Measurements from ENCODE around the gene HACD2.

The HACD2 gene

GRCh38 chr3:123584284-123584987 lies 417 bp downstream of the HACD2 start:
- peak; percentile 31 for DNase-seq

DNA sequence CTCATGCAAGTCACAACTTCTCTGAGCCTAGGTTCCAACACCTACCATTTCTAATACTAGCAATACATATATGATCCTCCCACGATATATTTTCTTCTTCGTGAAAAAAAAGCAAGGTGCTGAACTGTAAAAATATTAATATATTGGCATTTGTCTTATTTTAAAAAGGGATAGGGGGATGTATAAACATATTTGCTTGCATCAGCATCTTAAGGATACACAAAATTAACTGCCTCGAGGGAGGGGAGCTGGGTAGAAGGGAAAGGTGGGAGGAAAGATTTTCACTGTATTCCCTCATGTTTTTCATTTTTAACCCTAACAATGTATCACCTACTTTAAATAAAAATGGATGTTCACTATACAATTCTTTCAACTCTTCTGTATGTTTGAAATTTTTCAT lies 1.3 kb downstream of the HACD2 start:
- in situ Hi-C loops (cut with HindIII; ENCODE audit: low pct_ligation_motif_present, low pct_unique_long_range_greater_than_20kb, low sequenced_read_pairs), result no loop called here
- no peak for DNase-seq

More at GRCh38 chr3:123584284-123584987, 417 bp downstream of the HACD2 start:
- in situ Hi-C loops (cut with HindIII; ENCODE audit: low pct_ligation_motif_present, low pct_unique_long_range_greater_than_20kb, low sequenced_read_pairs), result no loop called here

DNA sequence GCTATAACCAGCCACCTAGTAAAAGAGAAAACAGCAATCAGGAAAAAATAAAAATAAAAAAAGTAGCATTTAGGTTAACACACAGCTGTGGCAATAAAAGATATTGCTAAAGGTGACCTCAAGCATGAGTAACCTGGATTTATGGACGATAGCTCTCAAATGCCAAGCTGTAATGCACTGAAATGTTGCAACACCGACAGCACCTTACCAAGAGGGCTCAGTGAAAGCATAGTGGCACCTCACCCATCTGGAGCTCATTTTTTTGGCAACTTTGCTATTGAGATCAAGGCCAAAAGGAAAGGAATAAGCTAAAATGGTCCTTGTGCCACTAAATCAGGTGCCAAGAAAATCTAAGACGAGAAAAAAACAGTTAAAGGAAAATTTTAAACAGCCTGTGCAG lies 2.5 kb downstream of the HACD2 start:
- DNase-seq, result no peak
- in situ Hi-C loops (cut with HindIII; ENCODE audit: low pct_ligation_motif_present, low pct_unique_long_range_greater_than_20kb, low sequenced_read_pairs), result no loop called here

- DNase-seq, result no peak
- in situ Hi-C loops (cut with HindIII; ENCODE audit: low pct_ligation_motif_present, low pct_unique_long_range_greater_than_20kb, low sequenced_read_pairs), result no loop called here
Observed at GRCh38 chr3:123576122-123576521, 8.7 kb downstream of the HACD2 start.

- DNase-seq, result no peak
- in situ Hi-C loops (cut with HindIII; ENCODE audit: low pct_ligation_motif_present, low pct_unique_long_range_greater_than_20kb, low sequenced_read_pairs), result no loop called here
Observed at GRCh38 chr3:123571973-123572365, 12.9 kb downstream of the HACD2 start.

DNA sequence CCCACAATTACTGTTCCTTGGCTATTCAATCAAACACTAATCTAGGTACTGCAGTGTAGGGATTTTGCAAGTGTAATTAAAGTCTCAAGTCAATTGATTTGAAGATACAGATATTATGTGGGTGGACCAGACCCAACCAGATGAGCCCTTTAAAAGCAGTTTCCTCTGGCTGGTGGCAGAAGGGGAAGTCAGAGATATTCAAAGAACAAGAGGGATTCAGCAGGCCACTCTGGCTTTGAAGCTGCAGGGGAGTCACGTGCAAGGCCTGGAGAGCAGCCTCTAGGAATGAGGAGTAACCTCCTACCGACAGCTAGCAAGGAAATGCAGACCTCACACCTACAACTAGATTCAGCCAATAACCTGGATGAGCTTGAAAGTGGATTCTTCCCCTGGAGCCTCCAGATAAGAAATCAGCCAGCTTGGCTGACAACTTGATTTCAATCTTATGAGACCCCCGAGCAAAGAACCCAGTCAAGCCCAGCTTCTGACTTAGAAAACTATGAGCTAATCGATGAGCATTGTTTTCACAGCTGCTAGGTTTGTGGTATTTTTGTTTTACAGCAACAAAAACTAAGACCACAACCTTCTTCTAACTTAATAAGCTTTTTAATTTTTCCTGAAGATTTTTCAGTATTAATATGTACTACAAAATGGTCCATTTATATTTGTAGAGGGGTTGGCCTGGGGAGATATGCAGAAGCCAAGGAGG lies 13.4 kb downstream of the HACD2 start:
- no peak for DNase-seq

GRCh38 chr3:123568875-123569274 lies 16.0 kb downstream of the HACD2 start:
- in situ Hi-C loops (cut with HindIII; ENCODE audit: low pct_ligation_motif_present, low pct_unique_long_range_greater_than_20kb, low sequenced_read_pairs), result no loop called here
- DNase-seq, result no peak

More for the DNA sequence above, 13.4 kb downstream of the HACD2 start:
- in situ Hi-C loops (cut with HindIII; ENCODE audit: low pct_ligation_motif_present, low pct_unique_long_range_greater_than_20kb, low sequenced_read_pairs), result no loop called here

GRCh38 chr3:123568034-123568433 lies 16.8 kb downstream of the HACD2 start:
- in situ Hi-C loops (cut with HindIII; ENCODE audit: low pct_ligation_motif_present, low pct_unique_long_range_greater_than_20kb, low sequenced_read_pairs), result no loop called here
- no peak for DNase-seq

DNA sequence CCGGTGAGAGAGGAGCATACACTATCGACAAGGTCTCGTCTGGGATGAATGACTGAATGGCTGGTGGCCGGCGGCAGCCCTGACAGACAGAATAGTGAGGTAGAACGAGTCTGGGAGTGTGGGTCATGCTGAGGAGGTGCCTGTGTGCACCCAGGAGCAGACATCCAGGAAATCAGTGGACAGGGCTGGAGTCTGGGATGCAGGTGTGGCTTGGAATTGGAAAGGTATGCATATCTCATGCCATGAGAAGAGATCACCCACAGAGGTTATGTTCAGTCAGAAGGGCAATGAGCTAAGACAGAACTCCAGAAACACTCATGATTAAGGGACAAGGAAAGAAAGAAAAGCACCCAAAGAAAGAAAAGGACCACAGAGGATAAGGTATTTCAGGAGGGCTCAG lies 20.8 kb downstream of the HACD2 start:
- no peak for DNase-seq
- in situ Hi-C loops (cut with HindIII; ENCODE audit: low pct_ligation_motif_present, low pct_unique_long_range_greater_than_20kb, low sequenced_read_pairs), result no loop called here

DNA sequence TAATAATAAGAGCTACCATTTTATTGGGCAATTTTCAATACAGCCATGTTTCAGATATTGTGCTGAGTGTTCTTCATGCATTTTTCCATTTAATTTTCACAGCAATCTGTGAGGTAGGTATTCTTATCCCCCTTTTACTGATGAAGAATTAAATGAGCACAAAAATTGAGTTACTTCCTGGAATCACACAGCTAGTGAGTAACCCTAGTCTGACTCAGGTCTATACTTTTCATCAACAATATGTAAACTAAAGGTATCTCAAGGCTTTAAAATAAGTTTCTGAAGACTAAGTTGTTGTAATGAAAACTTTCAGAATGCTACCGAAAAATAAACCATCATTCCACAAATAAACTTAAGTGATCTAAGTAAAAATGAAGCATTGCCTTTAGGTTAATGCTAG lies 22.3 kb downstream of the HACD2 start:
- DNase-seq, result no peak
- in situ Hi-C loops (cut with HindIII; ENCODE audit: low pct_ligation_motif_present, low pct_unique_long_range_greater_than_20kb, low sequenced_read_pairs), result no loop called here

GRCh38 chr3:123561188-123561587 lies 23.7 kb downstream of the HACD2 start:
- no peak for DNase-seq
- in situ Hi-C loops (cut with HindIII; ENCODE audit: low pct_ligation_motif_present, low pct_unique_long_range_greater_than_20kb, low sequenced_read_pairs), result no loop called here

DNA sequence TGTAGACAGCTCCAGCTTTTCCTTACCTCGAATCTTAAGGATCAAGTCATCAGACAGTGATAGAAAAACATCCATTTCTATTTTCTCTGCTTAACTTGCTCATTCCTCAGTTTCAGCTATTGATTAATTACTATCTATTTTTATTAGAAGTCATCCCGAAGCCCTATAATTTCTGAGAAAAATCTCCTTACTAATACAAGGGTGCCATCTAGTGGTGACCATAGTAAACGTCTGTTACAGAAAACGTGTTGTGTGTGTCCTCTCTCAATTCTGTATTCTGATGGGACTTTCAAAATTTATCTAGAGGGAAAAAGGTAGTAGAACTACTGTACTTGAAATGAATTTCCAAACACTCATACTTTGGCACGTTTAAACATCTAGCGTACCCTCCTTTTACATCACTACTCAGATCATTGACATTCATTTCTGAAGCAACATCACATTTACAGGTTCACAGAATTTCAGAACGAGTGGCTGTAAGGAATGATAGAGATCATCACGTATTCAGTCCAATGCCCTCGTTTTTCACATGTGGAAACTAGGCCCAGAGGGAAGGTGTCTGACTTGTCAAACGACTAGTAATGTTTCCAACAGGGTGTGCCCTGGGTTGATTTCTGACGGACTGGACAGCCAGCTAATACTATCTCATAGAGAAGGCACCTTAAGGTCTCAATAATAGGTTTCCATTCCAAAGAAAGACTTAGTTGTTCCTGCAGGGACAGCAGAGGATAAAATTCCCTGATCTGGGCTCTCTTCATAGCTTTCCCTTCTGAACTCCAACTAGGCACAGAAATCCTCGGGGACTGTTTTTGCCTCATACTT lies 25.6 kb downstream of the HACD2 start:
- DNase-seq, result peak; percentile 46
- in situ Hi-C loops (cut with HindIII; ENCODE audit: low pct_ligation_motif_present, low pct_unique_long_range_greater_than_20kb, low sequenced_read_pairs), result no loop called here

GRCh38 chr3:123553536-123553935 lies 31.3 kb downstream of the HACD2 start:
- in situ Hi-C loops (cut with HindIII; ENCODE audit: low pct_ligation_motif_present, low pct_unique_long_range_greater_than_20kb, low sequenced_read_pairs), result no loop called here
- no peak for DNase-seq

GRCh38 chr3:123552768-123553167 lies 32.1 kb downstream of the HACD2 start:
- in situ Hi-C loops (cut with HindIII; ENCODE audit: low pct_ligation_motif_present, low pct_unique_long_range_greater_than_20kb, low sequenced_read_pairs), result no loop called here

GRCh38 chr3:123552095-123552714 lies 32.6 kb downstream of the HACD2 start:
- in situ Hi-C loops (cut with HindIII; ENCODE audit: low pct_ligation_motif_present, low pct_unique_long_range_greater_than_20kb, low sequenced_read_pairs), result no loop called here
- peak; percentile 28 for DNase-seq

More at GRCh38 chr3:123552768-123553167, 32.1 kb downstream of the HACD2 start:
- DNase-seq, result no peak

DNA sequence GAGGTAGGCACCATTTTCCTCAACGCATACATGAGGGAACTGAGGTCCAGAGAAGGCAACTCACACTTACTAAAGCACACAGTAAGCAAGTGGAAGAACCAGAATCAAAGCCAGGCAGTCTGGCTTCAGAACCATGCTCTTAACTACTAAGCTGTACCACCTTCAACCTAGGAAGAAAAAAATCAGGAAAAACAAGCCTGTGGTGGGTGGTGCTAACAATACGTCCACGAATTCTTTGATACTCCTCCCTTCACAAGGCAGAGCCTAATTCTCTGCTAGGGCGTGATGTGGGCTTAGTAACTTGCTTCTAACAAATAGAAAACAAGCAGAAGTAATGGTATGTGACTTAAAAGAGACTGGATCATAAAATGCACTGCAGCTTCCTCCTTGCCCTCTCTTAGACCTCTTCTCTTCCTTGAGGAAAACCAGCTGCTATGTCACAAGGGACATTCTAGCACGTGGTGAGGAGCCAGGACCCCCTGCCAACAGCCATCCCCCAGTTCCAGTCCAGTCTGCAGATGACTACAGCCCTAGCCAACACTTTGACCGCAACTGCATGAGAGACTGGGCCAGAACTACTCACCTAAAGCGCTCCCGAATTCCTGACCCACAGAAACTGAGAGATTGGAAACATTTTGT lies 36.9 kb downstream of the HACD2 start:
- in situ Hi-C loops (cut with HindIII; ENCODE audit: low pct_ligation_motif_present, low pct_unique_long_range_greater_than_20kb, low sequenced_read_pairs), result no loop called here
- no peak for DNase-seq

DNA sequence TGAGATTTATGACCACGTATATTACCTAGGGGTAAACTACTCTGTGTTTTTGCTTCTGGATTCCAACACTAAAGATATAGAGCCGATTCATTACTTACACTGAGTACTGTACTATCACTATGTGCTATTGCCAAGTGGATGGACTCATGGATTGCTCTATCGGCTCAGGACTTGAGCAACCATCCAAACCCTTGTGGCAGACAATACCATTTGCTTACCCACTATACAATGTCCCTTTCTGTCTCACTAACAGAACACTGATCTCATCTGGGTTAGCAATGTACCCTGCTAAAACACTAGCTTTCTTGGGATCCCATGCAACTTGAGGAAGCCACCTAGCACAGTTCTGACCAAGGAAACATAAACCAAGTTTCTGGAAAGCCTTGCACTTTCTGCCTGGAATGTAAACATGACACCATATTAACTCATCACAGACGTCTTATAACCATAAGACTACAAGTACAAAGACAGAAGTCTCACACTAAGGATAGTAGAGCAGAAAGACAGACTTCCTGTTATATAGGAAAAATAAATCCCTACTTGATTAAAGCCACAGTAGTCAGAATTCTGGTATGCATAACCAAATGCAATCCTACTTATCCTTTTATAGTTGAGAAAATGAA lies 38.6 kb downstream of the HACD2 start:
- in situ Hi-C loops (cut with HindIII; ENCODE audit: low pct_ligation_motif_present, low pct_unique_long_range_greater_than_20kb, low sequenced_read_pairs), result no loop called here
- no peak for DNase-seq

GRCh38 chr3:123543950-123544349 lies 40.9 kb downstream of the HACD2 start:
- DNase-seq, result no peak
- in situ Hi-C loops (cut with HindIII; ENCODE audit: low pct_ligation_motif_present, low pct_unique_long_range_greater_than_20kb, low sequenced_read_pairs), result no loop called here

All from ACHN (cell line).